ENCODE data around the gene PCBP3.

PCBP3 gene

GRCh38 chr21:45863267-45863666 lies 219.7 kb downstream of the PCBP3 start:
- POLR2A ChIA-PET: no interaction called here
- DNase-seq (ENCODE audit: extremely low spot score): no peak
- TF ChIP-seq CTCF (IDR thresholded peaks at IDR 0.05; ENCODE audit: control extremely low read depth, extremely low read depth, low read depth, missing control alignments): no peak
- CTCF ChIA-PET: no interaction called here

- no peak for DNase-seq (ENCODE audit: extremely low spot score)
- CTCF ChIA-PET: no interaction called here
- no peak for TF ChIP-seq CTCF (IDR thresholded peaks at IDR 0.05; ENCODE audit: control extremely low read depth, extremely low read depth, low read depth, missing control alignments)
- POLR2A ChIA-PET: no interaction called here
These were observed 220.2 kb downstream of the PCBP3 start for GRCh38 chr21:45863751-45864150.

DNA sequence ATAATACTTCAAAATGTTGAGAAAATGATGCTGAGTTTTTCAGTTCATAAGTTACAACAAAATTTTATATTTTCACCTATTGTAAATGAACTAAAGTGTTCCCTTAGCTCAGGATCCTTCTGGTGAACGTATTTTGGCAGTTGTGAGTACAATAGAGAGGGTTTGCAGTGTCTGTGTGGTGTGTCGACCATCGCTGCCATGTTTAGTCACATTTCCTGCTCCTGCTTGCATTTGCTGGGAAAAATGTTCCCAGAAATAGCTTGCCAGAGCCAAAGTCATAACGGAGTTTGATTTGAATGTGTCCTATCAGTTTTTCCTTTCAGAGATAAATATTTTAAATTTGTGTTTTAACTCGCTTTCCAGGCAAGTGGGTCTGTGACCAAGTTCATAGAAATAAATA lies 220.9 kb downstream of the PCBP3 start:
- DNase-seq (ENCODE audit: extremely low spot score): no peak
- POLR2A ChIA-PET: no interaction called here
- TF ChIP-seq CTCF (IDR thresholded peaks at IDR 0.05; ENCODE audit: control extremely low read depth, extremely low read depth, low read depth, missing control alignments): no peak
- CTCF ChIA-PET: no interaction called here

GRCh38 chr21:45865106-45865835 lies 221.7 kb downstream of the PCBP3 start:
- CTCF ChIA-PET: no interaction called here
- POLR2A ChIA-PET: no interaction called here
- no peak for DNase-seq (ENCODE audit: extremely low spot score)
- TF ChIP-seq CTCF (IDR thresholded peaks at IDR 0.05; ENCODE audit: control extremely low read depth, extremely low read depth, low read depth, missing control alignments): no peak

DNA sequence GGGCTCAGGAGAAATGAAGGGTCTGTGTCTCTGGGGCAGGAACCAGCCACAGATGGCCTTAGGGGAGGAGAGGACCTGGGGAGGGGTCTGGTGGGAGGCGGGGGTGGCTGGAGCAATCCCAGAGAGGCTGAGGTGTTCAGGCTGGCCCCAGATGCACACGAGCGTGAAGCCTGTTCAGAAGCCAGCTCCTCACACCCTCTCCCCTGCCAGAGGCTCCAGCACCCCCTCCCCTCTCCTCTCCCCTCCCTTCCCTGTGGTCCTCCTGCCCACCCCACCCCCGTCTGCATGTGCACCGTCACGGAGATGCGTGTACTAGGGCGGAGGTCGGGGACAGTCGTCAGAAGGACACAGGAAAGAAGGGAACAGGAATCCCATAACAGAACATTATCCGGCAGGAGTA lies 223.0 kb downstream of the PCBP3 start:
- DNase-seq (ENCODE audit: extremely low spot score): no peak
- TF ChIP-seq CTCF (IDR thresholded peaks at IDR 0.05; ENCODE audit: control extremely low read depth, extremely low read depth, low read depth, missing control alignments): no peak
- CTCF ChIA-PET: no interaction called here
- POLR2A ChIA-PET: no interaction called here

DNA sequence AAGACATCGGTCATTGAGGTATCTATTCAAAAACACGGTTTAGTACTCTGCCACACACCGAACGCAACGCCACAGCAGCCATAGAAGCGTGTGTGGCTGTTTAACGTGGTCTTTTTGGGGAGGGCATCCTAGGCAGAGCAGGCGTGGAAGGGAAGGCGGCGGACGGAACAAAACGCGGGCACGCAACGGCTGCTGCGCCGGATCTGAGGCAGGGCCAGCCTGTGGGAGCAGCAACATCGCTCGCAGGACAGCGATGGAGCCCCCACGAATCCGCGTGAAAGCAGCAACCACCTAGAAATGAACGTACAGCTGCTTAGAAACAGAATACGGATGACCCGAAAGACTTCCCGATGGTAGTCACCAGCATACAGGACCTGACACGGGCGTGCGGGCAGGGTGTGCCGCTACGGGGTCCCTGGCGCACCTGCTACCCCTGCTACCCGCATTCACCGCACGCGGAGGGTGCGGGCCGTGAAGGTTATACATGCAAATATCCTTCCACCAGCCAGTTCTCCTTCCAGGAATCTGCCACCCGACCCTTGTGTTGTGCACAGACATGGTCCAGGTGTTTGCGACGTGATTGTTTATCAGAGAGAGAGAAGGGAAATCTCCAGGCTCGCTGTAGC lies 223.6 kb downstream of the PCBP3 start:
- TF ChIP-seq CTCF (IDR thresholded peaks at IDR 0.05; ENCODE audit: control extremely low read depth, extremely low read depth, low read depth, missing control alignments): no peak
- DNase-seq (ENCODE audit: extremely low spot score): no peak
- ChIA-PET POLR2A (no interaction called here), CTCF (no interaction called here)
